Adrenal gland (tissue), 5 donors: Measurements from ENCODE around the gene TBPL2.

Experiments
- CTCF ChIP-seq, 6 experiments: fragments of 450-650 bp in 4 of 6; fragments of 200-600 bp in 2 of 6; sonication (generic) in 1 of 6; IDR thresholded peaks; 1 replicate in 5 of 6; 2 replicates in 1 of 6; pipeline versions ENCODE4 v1.5.1 to v1.8.0; 2016 to 2021; ENCODE audit warnings: antibody characterized with exemption in 6 of 6, mild to moderate bottlenecking in 2 of 6, moderate library complexity in 1 of 6
- POLR2A ChIP-seq, 2 donors: fragments of 450-650 bp; IDR thresholded peaks; one replicate each; pipeline ENCODE4 v1.6.1; 2017; ENCODE audit warnings: antibody characterized with exemption in 2 of 2, mild to moderate bottlenecking in 2 of 2, moderate library complexity in 1 of 2
- donor health status: DM: no; HTN: no; CAD: no.

DNA sequence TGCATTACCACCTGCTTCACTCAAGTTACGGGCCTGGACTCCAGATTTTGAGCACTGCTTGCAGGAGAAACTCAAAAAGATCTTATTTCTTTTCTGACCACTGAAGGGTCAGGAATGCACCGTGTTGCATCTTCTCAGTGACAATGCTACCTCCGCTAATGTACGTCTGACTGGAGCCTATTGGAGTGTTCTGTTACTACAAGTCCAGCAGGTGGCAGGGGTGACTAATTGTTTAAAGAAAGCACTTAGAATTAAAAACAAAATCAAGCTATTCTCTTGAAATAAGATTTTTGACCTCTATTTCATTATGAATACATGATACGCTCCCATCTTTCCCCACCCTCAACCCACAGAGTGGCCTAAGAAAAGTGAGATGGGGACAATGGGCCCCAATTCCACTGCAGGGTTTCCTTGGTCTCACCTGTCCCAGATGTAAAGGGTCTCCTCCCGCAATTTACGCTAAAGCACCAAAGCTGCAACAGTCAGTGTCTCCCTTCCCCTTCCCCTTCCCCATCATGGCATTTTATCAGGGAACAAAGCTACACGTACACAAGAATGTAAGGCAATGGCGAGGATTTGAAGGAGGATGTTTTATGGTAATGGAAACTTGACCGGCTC, 2.2 kb downstream of the TBPL2 start:
- TF ChIP-seq CTCF (IDR thresholded peaks at IDR 0.05) (peak; percentile 49 to 70 (median 60)), POLR2A (IDR thresholded peaks at IDR 0.05) (no peak)
